ENCODE data around the gene ZNF710.
"Not testable (repeated sequence)": the region's sequence is repeated elsewhere in the genome, so short reads cannot be mapped to it uniquely, and the experiment has no call there.

Gene ZNF710

GRCh38 chr15:90062462-90062932, 61.4 kb downstream of the ZNF710 start:
- DNase-seq, result no peak

DNA sequence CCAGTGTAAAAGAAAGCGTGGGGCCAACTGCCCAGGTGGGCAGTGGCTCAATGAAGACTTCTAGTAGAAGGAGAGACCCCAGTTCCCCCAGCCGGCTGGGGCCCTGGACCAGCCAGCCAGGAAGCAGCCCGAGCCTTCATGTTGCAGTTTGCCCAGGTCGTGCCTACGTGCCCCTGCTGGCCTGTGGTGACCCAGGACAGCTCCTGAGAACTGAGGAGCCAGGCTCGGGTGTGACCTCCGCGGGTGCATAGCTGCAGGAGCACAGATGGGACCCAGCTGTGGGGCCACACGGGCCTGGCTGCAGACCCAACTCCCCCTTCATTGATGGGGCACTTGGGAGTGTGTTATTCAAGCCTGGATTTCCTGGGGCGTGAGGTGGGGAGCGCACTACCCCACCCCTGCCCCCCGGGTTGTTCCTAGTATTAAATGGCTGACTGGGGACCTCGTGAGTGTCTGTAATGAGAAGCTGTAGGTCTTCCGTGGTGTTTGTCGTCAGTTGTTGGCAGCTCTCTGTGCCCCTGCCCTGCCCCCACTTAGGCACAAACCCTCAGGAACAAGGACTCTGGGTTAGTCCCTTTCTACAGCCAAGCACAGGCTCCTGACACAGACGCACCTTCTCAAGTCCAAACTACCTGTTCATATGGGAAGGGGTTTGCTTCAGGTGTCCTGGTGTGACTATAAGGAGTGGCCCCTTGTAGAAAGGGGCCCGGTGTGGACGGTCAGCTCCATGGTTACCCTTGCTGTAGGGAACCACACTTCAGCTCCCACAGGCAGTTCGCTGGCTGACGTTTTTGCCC, 62.0 kb downstream of the ZNF710 start:
- no peak for DNase-seq

GRCh38 chr15:90063770-90064247, 62.7 kb downstream of the ZNF710 start:
- no peak for DNase-seq

DNA sequence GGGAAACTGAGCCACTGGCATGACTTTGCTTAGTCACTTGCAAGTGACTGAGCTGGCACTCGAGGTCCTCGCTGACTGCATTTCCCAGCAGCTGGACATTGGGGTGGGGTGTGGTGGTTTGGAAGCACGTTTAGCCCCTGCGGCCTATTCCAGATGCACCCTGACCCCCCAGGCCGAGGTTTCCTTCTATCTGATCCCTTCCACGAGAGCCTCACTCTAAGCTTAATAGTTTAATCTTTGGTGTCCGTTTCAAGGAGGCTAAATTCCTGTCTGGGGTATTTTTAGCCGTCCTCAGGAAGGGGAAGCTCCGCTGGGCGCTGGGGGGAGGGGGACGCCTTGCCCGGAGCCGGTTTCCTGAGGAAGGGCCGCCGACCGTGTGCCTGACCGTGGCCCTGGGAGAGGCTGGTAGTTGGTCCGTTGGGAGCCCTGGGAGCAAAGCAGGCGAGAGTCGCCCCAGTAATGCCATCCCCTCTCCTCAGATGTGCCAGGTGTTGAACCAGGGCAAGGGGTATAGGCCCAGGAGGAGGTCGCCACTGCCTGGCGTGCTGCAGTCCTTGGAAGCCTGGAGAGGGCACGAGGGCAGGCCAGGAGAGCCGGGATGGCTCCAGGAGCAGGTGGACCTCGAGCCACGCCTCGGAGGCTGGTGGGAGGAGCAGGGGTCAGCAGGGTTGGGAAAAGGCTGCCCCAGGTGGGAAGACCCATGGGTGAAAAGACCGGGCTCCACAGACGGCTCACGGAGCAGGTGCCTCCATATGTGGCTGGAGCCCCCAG, 64.0 kb downstream of the ZNF710 start:
- DNase-seq, result no peak

DNA sequence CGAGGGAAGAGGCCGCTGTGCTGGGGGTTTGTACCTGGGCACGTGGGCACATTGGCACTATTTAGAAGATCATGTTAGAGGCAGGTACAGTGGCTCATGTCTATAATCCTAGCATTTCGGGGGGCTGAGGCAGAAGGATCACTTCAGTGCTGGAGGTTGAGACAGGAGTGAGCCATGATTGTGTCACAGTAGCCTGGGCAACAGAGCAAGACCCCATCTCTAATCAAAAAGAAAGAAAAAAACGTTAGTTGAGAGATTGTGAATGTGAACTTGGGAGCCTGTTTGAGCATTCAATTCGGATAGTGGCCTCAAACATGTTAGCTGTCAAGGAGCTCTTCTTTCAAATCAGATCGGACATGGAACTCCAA, 64.5 kb downstream of the ZNF710 start:
- no peak for DNase-seq

DNA sequence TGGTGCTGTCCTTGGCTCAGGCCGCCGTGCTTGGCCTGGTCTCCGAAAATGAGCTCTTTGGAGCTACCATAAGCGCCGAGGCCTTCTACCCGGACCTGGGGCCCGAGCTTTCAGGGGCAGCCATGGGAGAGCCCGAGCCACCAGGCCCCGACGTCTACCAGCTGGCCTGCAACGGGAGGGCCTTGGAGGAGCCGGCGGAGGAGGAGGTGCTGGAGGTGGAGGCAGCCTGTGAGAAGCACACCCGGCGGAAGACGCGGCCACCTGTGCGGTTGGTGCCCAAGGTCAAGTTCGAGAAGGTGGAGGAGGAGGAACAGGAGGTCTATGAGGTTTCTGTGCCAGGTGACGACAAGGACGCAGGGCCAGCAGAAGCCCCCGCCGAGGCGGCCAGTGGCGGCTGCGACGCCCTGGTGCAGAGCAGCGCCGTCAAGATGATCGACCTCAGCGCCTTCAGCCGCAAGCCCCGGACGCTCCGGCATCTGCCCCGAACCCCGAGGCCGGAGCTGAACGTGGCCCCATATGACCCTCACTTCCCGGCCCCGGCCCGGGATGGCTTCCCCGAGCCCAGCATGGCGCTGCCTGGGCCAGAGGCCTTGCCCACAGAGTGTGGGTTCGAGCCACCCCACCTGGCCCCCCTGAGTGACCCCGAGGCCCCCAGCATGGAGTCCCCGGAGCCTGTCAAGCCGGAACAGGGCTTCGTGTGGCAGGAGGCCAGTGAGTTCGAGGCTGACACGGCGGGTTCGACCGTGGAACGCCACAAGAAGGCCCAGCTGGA, 66.2 kb downstream of the ZNF710 start:
- no peak for DNase-seq

DNA sequence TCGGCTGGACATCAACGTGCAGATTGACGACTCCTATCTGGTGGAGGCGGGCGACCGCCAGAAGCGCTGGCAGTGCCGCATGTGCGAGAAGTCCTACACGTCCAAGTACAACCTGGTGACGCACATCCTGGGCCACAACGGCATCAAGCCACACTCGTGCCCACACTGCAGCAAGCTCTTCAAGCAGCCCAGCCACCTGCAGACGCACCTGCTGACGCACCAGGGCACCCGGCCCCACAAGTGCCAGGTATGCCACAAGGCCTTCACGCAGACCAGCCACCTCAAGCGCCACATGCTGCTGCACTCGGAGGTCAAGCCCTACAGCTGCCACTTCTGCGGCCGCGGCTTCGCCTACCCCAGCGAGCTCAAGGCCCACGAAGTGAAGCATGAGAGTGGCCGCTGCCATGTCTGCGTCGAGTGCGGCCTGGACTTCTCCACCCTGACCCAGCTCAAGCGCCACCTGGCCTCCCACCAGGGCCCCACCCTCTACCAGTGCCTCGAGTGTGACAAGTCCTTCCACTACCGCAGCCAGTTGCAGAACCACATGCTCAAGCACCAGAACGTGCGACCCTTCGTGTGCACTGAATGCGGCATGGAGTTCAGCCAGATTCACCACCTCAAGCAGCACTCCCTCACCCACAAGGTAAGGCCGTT, 67.0 kb downstream of the ZNF710 start:
- DNase-seq, result no peak

- DNase-seq, result not testable (repeated sequence)
These were observed 69.5 kb downstream of the ZNF710 start for GRCh38 chr15:90070623-90071022.

DNA sequence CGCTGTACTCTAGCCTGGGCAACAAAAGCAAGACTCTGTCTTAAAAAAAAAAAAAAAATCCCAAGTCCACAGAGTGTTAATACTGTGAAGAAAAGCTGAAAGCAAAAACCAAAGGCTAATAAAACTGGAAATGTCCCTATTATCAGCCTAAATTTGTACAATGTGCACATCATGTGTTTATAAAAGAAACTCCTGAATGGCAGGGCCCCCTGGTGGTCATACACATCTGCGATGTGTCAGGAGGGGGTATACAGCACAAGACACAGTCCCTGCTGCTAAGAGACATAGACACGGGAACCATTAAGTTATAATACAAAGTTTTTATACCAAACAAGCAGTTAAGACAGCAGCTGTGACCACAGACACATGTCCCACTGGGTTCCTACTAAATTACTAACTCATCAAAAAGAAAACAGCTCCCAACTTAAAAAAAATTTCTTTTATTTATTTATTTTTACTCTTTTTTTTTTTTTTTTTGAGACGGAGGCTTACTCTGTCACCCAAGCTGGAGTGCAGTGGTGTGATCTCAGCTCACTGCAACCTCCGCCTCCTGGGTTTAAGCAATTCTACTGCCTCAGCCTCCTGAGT, 70.2 kb downstream of the ZNF710 start:
- peak; percentile 80 for DNase-seq

- no peak for DNase-seq
These were observed 72.0 kb downstream of the ZNF710 start for GRCh38 chr15:90072978-90073640.

DNA sequence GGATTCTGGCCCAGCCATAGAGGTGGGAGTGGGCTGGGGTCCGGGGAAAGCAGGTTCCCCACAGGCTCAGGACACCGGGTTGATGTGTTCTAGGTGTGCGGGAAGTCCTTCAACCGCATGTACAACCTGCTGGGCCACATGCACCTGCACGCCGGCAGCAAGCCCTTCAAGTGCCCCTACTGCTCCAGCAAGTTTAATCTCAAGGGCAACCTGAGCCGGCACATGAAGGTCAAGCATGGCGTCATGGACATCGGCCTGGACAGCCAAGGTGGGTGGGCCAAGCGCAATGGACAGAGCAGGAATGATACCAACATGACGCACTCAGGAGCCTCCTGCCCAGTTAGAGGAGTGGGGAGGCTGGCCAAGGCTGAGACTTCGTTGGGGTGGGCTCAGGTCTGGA, 72.9 kb downstream of the ZNF710 start:
- DNase-seq, result no peak

GRCh38 chr15:90074916-90075315, 73.8 kb downstream of the ZNF710 start:
- no peak for DNase-seq

DNA sequence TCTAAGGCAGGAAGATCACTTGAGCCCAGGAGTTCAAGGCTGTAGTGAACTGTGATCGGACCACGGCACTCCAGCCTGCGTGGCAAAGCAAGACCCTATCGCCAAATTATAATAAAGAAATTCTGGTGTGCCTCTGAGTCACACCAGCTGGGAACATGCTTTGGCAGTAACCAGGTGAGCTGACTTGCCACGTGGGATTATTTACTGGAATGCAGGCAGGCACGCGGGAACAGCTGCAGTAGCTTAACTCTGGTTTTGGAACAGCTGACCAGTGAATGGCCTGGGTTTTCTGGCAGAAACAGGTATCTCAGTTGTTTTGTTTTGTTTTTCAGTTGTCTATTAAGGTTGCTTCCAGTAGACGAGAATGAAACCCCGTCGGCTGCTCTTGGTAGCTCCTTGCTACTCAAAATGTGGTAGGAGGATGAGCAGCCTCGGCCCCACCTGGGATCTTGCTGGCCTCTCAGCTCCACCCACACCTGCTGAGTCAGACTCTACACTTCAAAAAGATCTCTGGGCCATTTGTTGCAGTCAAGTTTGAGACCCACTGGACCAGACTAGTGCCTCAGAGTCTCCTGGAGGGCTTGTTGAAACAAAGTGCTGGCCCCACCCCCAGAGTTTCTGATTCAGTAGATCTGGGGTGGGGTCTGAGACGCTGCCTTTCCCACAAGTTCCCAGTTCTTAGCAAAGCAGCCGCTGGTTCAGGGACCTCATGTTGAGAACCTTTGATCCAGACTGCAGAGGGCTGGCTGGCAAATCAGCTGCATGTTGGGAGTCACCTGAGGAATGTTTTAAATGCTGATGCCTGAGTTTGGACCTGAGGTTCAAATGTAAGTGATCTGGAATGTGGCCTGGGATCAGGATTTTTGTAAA, 74.5 kb downstream of the ZNF710 start:
- no peak for DNase-seq

- DNase-seq, result no peak
These were observed 75.6 kb downstream of the ZNF710 start for GRCh38 chr15:90076716-90077115.

GRCh38 chr15:90078965-90079364, 77.8 kb downstream of the ZNF710 start:
- DNase-seq, result no peak

GRCh38 chr15:90079619-90080457, 78.7 kb downstream of the ZNF710 start:
- no peak for DNase-seq

DNA sequence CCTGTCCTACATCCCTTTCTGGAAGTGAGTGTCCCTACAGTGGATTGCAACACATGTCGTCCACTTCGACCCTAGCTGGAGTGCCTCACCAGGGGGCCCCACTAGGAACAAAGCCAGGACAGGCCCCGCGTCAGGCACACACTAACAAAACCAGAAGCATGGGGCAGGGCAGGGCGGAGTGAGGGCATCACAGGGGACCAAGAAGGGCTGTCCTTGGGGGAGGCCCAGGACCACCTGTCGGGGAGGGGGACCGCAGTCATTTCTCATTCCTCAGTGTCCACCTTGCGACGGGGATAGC, 79.3 kb downstream of the ZNF710 start:
- DNase-seq, result no peak

- DNase-seq, result no peak
These were observed 79.8 kb downstream of the ZNF710 start for GRCh38 chr15:90080818-90081393.

GRCh38 chr15:90082140-90082715, 81.1 kb downstream of the ZNF710 start:
- no peak for DNase-seq

Data from activated naive CD4-positive, alpha-beta T cell treated with anti-CD3 and anti-CD28 coated beads, Interleukin-2, amount 50 U/mL, for 16 hours (primary cell).